Astrocyte of the cerebellum (primary cell): ENCODE measurements around the gene IL4R.

Source experiments
- DNase-seq: peaks from one replicate; pipeline ENCODE4 v3.0.0-alpha.2; 2011; ENCODE audit warnings: low read depth
- H3K4me3 ChIP-seq: 2 replicates; pipeline ENCODE4 v1.5.1; 2011; ENCODE audit warnings: mild to moderate bottlenecking, low read depth, low read length, moderate library complexity
- in situ Hi-C: cut with HindIII; loops from 2 replicates; pipeline ENCODE4 v1.10.0; 2017; ENCODE audit warnings: low sequenced_read_pairs
- TF ChIP-seq, protein P1 (sequence below): IDR thresholded peaks from 2 replicates; pipeline ENCODE4 v1.5.1; 2012; ENCODE audit warnings: low read length, low read depth, moderate library complexity, mild to moderate bottlenecking; ENCODE audit errors: missing control alignments

The IL4R gene

DNA sequence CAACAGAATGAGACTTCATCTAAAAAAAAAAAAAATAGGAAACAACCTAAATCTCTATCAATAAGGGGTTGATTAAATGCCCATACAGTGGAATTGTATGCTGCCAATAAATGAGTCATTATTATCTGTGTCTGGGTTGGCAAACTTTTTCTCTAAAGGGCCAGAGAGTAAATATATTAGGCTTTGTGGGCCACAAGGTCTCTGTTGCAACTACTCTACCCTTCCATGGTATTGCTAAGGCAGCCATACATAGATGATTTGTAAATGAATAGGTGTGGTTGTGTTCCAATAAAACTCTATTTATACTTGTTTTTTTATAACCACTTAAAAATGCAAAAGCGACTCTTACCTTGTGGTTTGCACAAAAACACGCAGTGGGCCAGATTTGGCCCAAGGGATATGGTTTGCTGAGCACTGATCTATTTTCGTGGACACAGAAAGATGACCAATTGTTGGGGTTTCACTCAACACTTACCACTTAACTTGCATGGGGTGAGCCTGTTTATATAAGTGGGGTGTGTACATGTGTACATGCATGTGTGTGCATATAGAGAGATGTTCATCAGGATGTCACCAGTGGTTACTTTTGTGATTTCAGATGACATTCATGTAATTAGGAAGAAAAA is 12.4 kb upstream of the IL4R start:
- H3K4me3 ChIP-seq, result no peak overlapping the region
- no peak for DNase-seq
- TF ChIP-seq, protein P1, sequence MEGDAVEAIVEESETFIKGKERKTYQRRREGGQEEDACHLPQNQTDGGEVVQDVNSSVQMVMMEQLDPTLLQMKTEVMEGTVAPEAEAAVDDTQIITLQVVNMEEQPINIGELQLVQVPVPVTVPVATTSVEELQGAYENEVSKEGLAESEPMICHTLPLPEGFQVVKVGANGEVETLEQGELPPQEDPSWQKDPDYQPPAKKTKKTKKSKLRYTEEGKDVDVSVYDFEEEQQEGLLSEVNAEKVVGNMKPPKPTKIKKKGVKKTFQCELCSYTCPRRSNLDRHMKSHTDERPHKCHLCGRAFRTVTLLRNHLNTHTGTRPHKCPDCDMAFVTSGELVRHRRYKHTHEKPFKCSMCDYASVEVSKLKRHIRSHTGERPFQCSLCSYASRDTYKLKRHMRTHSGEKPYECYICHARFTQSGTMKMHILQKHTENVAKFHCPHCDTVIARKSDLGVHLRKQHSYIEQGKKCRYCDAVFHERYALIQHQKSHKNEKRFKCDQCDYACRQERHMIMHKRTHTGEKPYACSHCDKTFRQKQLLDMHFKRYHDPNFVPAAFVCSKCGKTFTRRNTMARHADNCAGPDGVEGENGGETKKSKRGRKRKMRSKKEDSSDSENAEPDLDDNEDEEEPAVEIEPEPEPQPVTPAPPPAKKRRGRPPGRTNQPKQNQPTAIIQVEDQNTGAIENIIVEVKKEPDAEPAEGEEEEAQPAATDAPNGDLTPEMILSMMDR, result no peak
- in situ Hi-C loops, result no loop called here

DNA sequence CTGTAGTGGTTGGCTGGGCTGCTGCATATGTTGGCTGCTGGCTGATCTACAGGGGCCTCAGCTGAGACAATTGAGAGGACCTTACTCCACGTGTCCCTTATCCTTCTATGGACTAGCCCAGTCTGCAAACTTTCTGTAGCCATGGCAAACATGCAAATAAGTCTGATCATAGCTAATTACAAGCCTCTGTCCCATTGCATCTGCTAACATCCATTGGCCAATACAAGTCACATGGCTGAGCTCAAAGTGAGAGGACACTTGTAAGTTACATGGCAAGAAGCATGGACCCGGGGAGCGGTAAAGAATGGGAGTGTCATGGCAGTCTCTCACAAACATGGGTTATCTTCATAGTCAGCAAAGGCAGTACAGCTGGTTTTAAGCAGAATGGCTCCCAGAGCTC is 11.6 kb upstream of the IL4R start:
- H3K4me3 ChIP-seq, result no peak overlapping the region
- in situ Hi-C loops, result no loop called here
- no peak for DNase-seq
- TF ChIP-seq, protein P1, result no peak

DNA sequence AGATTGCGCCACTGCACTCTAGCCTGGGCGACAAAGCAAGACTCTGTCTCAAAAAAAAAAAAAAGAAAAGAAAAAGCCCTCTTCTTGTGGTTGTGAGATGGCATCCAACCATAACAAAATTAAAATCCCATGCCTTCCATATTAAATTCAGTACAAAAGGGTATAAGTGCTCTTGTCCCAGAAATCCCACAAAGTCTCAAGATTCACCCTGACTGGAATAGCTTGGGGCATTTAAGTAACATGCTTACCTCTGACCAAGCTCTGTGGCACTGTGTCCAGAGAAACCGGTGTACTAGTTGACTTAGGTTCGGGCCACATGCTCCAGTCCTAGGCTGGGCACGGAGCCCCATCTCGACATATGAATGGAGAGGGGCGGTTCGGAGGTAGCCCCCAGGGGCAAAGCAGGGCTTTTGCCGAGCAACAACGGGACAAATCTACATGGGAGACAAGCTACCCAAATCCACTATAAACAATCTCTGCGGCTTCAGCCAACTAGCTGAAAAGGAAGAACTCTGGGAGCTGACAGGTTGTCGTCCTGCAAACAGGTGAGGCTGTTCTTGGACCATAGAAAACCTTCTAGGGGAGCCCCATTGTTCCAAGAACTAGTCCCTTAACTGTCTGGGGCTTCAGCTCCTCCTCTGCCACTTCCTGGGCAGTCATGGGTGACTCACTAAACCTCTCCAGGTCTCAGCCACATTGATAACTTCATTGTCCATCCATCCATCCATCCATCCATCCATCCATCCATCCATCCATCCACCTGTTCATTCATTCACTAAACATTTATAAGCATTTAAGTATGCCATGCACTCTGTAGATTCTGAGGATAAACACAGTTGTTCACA is 10.3 kb upstream of the IL4R start:
- in situ Hi-C loops, result no loop called here
- TF ChIP-seq, protein P1, result no peak
- DNase-seq, result no peak
- no peak overlapping the region for H3K4me3 ChIP-seq

DNA sequence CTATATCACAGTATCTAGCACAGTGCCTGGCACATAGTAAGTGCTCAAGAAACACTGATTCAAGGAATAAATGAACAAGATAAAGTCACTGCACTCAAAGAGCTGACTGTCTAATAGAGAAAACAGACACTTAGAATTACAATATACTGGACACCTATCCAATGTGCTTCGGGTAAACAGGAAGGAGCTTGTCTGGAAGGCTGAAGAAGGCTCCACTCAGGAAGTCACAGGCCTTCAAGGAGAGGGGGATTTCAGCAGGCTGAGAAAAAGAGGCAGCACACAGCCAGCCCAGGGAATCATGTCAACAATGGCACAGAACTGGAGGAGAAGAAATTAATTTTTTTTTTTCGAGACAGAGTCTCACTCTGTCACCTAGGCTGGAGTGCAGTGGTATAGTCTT is 9.7 kb upstream of the IL4R start:
- H3K4me3 ChIP-seq, result no peak overlapping the region
- DNase-seq, result no peak
- in situ Hi-C loops, result no loop called here
- TF ChIP-seq, protein P1, result no peak

DNA sequence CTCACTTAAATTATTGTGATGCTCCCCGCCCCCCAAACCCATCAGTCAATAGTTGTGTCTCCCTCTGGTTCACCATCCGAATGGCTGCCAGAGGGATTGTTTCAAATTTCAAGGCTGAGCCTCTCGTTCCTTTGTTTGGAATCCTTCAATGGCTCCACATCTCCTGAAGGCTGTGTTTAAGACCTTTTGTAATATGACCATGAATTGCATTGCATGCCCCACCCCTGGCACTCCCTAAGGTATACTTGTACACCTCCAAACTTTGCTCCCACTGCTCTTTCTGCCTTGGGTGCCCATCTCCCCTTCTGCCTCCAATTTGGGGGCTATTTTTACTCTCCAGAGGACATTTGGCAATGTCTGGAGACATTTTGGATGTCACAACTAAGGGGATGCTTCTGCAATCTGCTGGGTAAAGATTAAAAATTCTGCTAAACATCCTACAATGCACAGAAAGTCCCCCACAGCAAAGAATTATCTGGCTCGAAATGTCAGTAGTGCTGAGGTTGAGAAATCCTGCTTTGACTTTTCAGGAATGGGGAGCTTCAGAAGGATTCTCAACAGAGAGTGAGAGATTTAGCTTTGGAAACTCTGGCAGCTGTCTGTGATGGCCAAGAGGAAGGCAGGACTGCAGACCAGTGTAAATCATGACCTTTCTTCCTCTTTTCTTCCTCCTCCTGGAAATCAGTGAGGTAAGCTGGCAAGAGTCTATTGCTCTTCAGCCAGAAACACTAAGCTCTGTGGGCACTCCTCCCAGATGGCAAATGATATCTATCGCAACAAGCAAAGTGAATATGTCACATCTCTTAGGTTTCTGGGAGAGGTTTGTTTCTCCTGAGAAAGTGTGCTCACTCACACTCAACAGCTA is 8.7 kb upstream of the IL4R start:
- in situ Hi-C loops, result no loop called here
- no peak for DNase-seq
- TF ChIP-seq, protein P1, result no peak
- no peak overlapping the region for H3K4me3 ChIP-seq

DNA sequence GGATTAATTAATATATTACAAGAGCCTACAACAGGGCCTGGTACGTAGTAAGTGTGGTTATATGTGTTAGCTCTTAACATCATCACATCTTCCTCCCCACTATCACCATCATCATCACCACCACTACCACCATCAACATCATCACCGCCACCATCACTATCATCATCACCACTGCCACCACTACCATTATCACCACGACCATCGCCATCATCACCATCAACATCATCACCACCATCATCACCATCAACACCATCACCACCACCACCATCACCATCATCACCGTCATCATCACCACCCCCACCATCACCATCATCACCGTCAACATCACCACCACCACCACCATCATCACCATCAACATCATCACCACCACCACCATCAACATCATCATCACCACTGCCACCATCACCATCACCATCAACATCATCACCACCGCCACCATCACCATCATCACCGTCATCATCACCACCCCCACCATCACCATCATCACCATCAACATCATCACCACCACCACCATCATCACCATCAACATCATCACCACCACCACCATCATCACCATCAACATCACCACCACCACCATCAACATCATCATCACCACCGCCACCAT is 7.8 kb upstream of the IL4R start:
- in situ Hi-C loops, result no loop called here
- no peak for DNase-seq
- no peak overlapping the region for H3K4me3 ChIP-seq
- TF ChIP-seq, protein P1, result no peak
